NCI-H82 treated with DMSO at 0.1 percent for 48 hours (cell line): Measurements from ENCODE around the gene ROMO1.
"Not testable (repeated sequence)": the region's sequence is repeated elsewhere in the genome, so short reads cannot be mapped to it uniquely, and the experiment has no call there.

ENCODE experiments used
- DNase-seq: peaks from one replicate; lab custom pipeline; 2025; ENCODE audit not compliant: unreplicated experiment; lab: John Stamatoyannopoulos, UW

ROMO1 gene

DNA sequence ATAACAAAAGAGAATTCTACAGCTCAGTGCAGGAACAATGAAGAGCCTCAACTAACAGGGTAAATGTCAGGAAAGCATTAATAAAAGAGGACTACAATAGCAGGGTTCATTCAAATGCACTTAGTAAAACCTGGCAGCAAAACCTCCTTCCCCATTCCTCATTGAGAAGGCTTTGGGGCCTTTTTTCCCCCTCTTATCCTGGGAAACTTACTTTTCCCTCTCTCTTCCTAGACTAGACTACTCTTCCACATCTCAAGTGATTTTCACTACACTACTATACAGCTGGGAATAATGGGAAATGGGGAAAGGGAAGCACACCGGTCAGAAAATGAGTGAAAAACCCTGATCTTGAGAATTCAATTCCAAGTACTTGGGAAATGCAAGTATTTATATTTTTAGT lies 10.1 kb downstream of the ROMO1 start:
- no peak for DNase-seq

- DNase-seq: no peak
Measured at GRCh38 chr20:35710039-35710438, 10.8 kb downstream of the ROMO1 start.

- DNase-seq: no peak
Measured at GRCh38 chr20:35710884-35711587, 11.8 kb downstream of the ROMO1 start.

DNA sequence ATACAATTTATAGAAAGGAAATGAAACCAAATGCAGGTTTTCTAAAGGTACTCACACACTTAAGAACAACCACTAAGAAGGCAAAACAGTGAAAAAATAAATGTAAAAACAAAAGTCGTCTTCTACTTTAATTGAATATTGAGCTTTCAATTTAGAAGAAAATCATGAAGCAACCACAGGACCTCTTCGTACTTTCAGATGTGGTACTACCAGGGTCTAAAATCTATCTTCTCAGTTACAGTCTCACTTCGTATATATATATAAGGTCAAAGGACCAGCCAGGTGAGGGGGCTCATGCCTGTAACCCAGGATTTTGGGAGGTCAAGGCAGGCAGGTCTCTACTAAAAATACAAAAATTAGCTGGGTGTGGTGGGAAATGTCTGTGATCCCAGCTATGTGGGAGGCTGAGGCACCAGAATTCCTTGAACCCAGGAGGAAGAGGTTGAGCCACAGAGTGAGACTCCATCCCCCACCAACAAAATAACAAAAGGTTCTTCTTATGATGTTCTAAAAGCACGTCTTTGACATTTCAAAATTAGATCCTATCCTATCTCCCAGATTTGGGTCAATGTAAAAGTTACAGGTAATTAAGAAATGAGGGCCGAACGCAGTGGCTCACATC lies 12.5 kb downstream of the ROMO1 start:
- no peak for DNase-seq

DNA sequence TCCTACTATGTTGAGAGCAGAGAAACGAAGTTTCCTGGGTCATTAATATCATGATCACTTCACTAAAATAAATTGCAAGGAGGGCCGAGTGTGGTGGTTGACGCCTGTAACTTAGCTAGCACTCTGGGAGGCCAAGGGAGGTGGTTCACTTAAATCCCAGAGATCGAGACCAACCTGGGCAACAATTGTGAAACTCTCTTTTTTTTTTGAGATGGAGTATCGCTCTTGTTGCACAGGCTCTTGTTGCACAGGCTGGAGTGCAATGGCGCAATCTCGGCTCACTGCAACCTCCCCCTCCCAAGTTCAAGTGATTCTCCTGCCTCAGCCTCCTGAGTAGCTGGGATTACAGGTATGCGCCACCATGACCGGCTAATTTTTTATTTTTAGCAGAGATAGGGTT lies 13.9 kb downstream of the ROMO1 start:
- DNase-seq: not testable (repeated sequence)

DNA sequence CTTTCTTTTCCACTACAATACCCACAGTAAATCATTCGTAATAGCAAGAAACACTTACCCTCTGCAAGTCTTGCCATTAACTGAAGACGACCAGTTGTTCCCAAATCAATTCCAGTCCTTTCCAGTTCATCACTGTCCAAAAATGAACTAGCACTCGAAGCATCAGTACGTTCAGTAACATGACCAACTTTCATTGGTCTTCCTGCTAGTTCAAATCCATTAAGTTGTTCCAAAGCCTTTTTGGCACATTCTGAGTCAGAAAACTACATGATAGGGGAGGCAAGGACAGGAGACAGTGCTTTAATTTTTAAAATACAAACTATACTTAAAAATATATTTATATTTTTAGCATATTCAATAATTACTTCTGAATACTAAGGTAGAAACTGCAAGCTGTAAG lies 14.9 kb downstream of the ROMO1 start:
- no peak for DNase-seq

GRCh38 chr20:35715652-35716051 lies 16.4 kb downstream of the ROMO1 start:
- no peak for DNase-seq

DNA sequence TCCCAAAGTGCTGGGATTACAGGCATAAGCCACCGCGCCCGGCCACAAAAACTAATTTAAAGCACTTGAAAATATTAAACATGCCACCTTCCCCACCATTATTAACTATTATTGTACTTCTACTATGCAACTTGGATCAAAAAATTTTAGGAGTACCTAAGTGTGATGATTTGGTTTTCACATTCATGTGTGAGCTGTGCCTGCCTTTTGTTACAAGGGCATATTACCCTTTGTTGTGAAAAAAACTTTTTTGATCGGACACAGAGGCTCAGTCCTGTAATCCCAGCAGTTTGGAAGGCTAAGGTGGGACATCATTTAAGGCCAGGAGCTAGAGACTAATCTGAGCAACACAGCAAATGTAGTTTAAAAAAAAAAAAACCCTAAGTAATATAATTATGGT lies 17.1 kb downstream of the ROMO1 start:
- DNase-seq: no peak

DNA sequence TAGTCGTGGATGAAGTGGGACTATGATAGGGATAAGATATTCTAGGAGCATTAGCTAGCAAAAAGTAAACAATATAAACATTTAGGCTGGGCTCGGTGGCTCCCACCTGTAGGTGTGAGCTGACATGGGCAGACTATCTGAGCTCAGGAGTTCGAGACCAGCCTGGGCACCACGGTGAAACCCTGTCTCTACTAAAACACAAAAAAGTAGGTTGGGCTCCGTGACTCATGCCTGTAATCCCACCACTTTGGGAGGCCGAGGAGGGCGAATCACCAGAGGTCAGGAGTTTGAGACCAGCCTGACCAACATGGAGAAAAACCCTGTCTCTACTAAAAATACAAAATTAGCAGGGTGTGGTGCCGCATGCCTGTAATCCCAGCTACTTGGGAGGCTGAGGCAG lies 19.1 kb downstream of the ROMO1 start:
- not testable (repeated sequence) for DNase-seq

DNA sequence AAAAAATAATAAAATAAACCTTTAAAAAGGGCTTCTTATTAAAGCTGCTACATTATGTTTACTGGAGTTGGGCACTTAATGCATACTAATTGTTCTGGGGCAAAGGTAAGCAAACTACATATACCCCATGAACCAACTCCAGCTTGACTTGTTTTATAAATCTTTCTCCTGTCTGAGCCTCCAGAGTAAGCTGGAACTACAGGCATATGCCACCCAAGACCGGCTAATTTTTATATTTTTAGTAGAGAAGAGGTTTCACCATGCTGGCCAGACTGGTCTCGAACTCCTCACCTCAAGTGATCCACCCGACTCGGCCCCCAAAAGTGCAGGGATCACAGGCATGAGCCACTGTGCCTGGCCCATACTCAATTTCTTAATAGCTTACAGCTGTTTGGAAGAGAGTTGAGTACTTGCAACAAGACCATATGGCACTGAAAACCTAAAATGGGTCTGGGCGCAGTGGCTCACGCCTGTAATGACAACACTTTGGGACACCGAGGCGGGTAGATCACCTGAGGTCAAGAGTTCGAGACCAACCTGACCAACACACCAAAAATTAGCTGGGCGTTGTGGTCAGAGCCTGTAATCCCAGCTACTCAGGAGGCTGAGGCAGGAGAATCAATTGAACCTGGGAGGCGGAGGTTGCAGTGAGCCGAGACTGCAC lies 19.9 kb downstream of the ROMO1 start:
- DNase-seq: no peak

DNA sequence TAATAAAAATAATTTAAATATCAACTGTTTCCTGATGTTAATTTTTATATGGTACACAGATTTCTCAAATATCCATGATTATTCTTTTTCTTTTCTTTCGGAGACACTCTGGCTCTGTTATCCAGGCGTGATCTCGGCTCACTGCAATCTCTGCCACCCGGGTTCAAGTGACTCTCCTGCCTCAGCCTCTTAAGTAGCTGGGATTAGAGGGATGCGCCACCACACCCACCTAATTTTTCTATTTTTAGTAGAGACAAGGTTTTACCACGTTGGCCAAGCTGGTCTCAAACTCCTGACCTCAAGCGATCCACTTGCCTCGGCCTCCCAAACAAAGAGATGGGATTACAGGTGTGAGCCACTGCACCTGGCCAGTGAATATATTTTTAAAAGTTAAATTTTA lies 20.5 kb downstream of the ROMO1 start:
- DNase-seq: no peak

DNA sequence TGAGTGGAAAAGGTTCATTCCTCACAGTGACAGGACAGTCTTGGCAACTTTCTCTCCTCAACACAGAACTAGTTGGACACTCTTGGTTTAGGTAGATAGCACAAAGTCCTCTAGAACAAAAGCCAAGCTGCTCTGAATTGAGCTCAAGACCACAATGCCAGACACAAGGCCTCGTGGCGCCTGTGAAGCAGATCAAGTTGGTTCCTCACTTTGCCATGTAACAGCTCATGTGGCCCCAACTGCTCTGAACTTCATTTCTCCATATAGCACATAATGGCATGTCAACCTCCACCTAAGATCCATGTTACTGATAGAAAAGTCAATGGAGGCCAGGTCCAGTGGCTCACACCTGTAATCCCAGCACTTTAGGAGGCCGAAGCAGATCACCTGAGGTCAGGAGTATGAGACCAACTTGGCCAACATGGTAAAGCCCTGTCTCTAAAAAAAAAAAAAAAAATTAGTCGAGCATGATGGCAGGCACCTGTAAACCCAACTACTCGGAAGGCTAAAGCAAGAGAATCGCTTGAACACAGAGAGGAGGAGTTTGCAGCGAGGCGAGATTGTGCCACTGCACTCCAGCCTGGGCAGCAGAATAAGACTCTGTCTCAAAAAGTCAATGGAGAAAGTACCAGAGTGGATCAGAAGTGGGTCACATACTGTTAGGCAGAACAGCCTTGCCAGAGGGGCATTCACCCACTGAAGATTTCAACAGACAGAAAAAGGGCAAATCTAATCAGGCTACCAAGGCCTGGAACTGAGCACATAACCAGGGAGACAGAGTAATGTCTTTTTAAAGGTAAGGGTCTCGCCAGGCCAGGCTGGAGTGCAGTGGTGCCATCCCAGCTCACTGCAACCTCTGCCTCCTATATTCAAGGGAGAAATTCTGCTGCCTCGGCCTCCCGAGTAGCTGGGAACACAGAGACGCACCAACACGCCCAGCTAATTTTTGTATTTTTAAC lies 21.2 kb downstream of the ROMO1 start:
- DNase-seq: no peak

DNA sequence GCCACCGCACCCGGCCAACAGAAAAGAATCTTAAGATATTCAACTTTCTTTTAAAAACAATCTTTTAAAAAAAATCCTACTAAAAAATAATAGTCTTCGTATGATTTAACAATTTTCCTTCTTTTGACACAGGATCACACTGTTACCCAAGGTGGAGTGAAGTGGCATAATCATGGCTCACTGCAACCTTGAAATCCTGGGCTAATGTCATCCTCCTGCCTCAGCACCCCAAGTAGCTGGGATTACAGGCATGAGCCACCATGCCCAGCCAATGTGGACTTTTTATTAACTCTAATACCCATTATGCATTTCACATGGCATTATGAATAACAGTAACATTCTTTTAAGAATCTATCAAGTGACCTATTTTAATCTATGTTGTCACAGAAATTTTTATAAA lies 22.0 kb downstream of the ROMO1 start:
- DNase-seq: no peak

DNA sequence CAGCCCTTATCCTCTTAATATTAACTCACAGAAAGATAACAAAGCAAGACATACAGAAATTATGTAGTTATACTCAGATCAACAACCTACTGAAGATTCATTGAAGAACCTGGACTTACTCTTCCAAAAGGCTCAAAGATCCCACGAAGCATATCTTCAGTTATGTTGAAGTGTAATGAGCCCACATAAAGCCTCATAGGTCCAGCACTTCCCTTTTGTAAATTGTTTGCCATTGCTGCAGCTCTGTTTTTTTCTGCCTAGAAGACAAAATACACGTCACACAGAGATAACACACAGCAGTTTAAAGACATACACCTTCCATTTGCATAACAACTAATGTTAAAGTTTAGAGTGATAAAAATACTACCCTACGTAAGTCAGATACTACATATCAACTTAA lies 22.4 kb downstream of the ROMO1 start:
- DNase-seq: no peak

GRCh38 chr20:35723275-35723639 lies 24.1 kb downstream of the ROMO1 start:
- not testable (repeated sequence) for DNase-seq

DNA sequence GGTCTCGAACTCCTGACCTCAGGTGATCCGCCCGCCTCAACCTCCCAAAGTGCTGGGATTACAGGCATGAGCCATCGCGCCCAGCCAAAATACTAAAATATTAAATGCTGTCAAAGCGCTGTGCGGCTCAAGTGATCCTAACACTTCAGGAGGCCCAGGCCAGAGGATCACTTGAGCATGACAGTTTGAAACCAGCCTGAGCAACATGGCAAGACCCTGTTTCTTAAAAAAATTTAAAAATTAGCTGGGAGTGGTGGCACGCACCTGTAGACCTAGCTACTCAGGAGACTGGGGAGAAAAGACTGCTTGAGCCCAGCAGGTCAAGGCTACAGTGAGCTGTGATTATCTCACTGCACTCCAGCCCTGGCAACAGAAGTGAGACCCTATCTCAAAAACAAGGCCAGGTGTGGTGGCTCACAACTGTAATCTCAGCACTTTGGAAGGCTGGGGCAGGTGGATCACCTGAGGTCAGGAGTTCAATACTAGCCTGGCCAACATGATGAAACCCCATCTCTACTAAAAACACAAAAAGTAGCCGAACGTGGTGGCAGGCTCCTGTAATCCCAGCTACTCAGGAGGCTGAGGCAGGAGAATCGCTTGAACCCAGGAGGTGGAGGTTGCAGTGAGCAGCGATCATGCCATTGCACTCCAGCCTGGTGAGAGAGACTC lies 24.6 kb downstream of the ROMO1 start:
- DNase-seq: not testable (repeated sequence)

DNA sequence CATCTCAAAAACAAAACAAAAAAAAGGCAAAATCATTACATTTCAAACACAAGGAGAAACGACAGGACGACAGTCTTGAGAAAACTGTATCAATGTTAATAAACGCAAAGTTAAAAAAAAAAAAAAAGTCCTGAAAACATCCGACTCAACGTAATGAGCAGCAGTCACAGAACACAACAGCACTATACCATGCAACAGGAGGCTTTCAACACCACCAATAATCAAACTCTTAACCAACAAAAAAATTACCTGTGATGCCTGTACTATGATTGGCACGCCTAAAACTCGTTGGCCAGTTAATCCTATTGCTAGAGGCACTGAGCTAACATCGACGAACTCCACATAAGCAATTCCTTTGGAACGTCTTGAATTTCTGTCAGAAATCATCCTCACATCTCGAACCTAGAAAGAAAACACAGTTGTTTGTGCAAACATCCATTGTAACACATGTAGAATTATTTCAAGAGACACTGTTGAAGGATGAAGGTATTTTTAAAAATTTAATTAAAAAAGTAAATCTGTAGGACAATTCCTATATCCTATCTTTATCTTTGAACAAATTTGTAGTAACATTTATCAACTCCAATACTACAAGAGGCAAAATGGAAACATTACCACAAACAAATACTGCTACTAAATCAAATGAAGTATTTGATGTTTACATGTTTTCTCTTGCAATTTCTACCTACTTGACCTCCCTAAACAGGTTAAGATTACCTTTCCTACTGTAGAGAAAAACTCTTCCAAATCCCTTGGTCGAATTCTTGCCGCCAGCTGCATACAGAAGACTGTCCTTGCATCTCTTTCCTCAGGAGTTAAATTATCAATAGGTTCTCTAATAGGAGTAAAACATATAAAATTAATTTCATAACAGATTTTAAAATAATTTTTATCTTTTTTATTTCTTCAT lies 25.4 kb downstream of the ROMO1 start:
- DNase-seq: no peak

DNA sequence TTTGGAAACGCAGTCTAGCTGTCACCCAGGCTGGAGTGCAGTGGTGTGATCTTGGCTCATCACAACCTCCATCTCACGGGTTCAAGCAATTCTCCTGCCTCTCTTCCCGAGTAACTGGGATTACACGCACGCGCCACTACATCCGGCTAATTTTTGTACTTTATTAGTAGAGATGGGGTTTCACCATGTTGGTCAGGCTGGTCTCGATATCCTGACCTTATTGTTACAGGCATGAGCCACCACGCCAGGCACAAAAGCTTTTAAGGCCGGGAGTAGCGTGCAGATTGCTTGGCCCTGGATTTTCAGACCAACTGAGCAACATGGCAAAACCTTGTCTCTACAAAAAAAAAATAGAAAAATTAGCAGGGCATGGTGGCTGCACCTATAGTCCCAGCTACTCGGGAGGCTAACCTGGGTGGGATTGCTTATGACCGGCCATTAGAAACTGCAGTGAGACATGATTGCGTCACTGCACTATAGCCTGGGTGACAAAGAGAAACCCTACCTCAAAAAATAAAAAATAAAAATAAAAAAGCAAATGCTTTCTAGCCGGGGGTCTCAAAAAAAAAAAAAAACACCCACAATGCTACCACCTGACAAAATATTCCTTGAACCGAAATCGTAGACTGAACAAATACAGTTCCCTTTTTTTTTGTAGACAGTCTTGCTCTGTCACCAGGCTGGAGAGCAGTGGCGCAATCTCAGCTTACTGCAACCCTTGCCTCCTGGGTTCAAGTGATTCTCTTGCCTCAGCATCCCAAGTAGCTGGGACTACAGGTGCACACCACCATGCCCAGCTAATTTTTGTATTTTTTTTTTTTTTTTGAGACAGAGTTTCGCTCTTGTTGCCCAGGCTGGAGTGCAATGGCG lies 27.9 kb downstream of the ROMO1 start:
- no peak for DNase-seq

DNA sequence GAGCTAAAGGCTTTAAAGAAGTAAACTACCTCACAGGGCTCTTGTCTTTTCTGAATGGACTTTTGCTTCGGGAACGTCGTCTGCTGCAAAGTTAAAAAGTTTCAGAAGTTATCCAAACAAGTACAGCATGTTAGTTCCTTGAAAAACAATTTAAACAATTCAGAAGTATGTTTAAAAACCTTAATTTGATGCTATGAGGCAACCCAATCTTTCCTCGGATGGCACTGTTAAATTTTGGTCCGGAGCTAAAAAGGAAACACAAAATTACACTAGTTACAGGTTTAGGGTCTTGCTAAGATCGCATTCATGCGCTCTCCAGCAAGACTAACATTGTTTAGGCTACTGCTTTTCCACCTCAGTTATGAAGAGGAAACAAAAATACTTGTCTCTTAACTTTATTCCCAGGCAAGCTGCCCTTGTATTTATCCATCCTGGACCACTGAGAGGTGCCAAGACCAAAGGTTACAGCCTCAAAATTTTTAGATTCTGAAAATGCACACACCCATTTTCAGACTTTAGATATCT lies 30.1 kb downstream of the ROMO1 start:
- no peak for DNase-seq
